T-helper 2 cell treated with Interferon-gamma antibody and Interleukin-4, amounts not matched to agents 5 μg/mL and 100 μg/mL, for 36 hours (primary cell): ENCODE results near the gene TMEM245.

ENCODE experiments used
- DNase-seq: peaks from one replicate; pipeline ENCODE4 v3.0.0; 2021; ENCODE audit warnings: low spot score
- H3K27ac Mint-ChIP-seq: one replicate; pipeline ENCODE4 v1.8.0; 2021; ENCODE audit warnings: mild to moderate bottlenecking, mixed read lengths
- H3K27me3 Mint-ChIP-seq: one replicate; pipeline ENCODE4 v1.8.0; 2021; ENCODE audit warnings: low read depth, mixed read lengths
- H3K36me3 Mint-ChIP-seq: one replicate; pipeline ENCODE4 v1.8.0; 2021; ENCODE audit warnings: low read depth, mixed read lengths
- H3K4me1 Mint-ChIP-seq: one replicate; pipeline ENCODE4 v1.8.0; 2021; ENCODE audit warnings: low read depth, mixed read lengths
- H3K4me3 Mint-ChIP-seq: one replicate; pipeline ENCODE4 v1.8.0; 2022; ENCODE audit warnings: mild to moderate bottlenecking, moderate library complexity, mixed read lengths
- H3K9me3 Mint-ChIP-seq: one replicate; pipeline ENCODE4 v1.8.0; 2021; ENCODE audit warnings: mixed read lengths

TMEM245 gene

GRCh38 chr9:109119439-109120203 is at the start of gene TMEM245:
Gene TMEM245 (minus strand): TSS chr9:109119947. CDS start chr9:109119913, 34 bp downstream.
- Mint-ChIP-seq H3K27me3 (no peaks in the 10 kb centered on the region), H3K27ac (peak within 1 kb of the TSS; percentile 90), H3K9me3 (no peaks in the 10 kb centered on the region), H3K4me1 (peaks cover 29% of the 10 kb centered on the region), H3K36me3 (peaks cover 19% of the 10 kb centered on the region), H3K4me3 (peak within 1 kb of the TSS; percentile 96)
- DNase-seq: peak; percentile 95

DNA sequence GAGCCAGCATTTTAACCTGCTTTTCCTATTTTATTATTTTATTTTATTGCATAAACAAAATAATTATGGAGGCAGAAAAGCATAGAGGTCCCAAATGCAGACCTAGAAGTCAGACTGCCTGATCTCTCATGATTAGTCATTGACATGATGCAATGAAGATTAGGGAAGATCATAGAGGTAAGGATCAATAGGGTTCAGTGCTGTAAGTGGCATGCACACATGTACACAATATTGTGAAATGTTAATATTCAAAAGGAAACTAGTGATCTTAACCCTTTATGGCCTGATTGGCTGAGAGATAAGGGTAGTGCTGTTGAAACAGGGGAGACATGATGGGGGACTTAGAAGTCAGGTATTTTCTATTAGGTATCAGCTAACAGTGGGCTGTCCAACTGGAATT is 48.4 kb upstream of the TMEM245 start:
- Mint-ChIP-seq H3K4me3 (no peak overlapping the region), H3K27me3 (peaks cover 66% of the 10 kb centered on the region), H3K4me1 (peaks cover 6% of the 10 kb centered on the region), H3K27ac (no peak overlapping the region), H3K36me3 (no peaks in the 10 kb centered on the region), H3K9me3 (peaks cover 8% of the 10 kb centered on the region)
- DNase-seq: no peak

- Mint-ChIP-seq H3K27ac (no peak overlapping the region), H3K36me3 (no peaks in the 10 kb centered on the region), H3K4me3 (no peak overlapping the region), H3K27me3 (peaks cover 67% of the 10 kb centered on the region), H3K4me1 (peaks cover 6% of the 10 kb centered on the region), H3K9me3 (peaks cover 8% of the 10 kb centered on the region)
- no peak for DNase-seq
Observed at GRCh38 chr9:109167716-109168115, 48.0 kb upstream of the TMEM245 start.

DNA sequence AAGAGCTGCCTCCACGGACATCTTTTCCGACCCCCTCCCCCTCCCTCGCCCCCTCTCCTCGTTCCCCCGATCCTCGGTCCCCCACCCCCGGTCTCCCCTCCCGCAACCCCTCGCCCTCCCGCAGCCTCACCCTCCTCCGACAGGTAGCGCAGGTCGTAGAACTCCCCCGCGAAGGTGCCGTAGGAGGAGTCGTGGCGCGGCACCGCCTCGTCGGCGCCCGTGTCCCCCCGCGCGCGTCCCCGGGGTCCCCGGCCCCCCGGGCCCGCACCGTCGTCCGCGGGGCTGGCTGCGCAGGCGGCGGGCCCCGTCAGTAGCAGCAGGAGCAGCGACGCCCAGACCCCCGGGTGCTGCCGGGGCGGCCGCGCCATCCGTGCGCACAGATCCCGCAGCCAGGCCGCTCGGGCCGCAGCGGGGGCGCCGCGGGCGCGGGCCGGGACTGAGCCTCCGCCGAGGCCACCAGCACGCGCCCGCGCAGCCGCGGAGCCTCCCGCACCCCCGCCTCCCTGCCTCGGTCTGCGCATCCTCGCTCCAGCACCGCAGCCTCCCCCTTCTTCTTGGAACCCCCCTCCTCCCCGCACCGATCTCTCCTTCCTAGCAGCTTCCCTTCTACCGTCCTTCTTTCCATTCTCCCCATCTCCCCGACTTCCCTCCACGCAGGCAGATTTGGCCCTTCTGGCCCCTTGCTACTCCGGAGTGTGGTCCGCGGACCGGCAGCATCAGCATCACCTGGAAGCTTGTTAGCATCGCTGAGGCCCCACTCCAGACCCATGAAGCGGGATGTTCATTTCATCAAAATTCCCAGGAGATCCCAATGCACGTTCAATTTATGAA is 47.2 kb upstream of the TMEM245 start, which contains the start of gene FRRS1L:
Gene FRRS1L, minus strand, starts transcription at position 479 of the 831 bp plus-strand sequence. Its CDS starts 111 bp downstream, at position 368.
- Mint-ChIP-seq H3K4me1 (peaks cover 6% of the 10 kb centered on the region), H3K27me3 (peaks cover 65% of the 10 kb centered on the region), H3K27ac (no peak within 1 kb of the TSS), H3K9me3 (peaks cover 8% of the 10 kb centered on the region), H3K36me3 (no peaks in the 10 kb centered on the region), H3K4me3 (peak within 1 kb of the TSS; percentile 60)
- no peak for DNase-seq

DNA sequence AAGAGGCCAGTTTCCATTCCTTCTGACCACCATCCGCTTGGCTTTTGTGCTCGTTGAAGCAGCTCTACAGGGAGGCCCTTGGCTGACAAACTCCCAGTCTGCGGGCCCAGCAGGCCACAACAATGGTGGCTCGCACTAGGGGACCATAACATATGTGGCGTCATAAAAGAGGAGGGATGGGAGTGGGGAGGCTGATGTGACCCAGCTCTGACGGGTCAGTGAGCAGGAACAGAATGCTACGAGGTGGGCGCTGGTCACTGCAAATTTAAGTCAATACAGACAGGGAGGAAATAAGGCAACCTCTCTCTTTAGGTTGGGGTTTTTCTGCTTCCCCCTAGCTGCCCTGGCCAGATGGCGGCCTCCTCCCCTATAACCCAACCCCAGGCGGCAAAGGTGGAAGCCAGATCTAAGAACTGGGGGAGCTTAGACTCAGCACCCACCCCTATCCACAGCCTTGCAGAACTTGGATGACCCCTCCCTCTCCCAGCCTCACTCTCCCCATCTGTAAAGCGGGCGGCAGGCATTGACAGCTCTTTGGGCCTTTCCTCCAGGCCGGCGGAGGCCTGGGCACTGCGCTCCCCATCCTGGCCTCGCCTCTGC is 46.5 kb upstream of the TMEM245 start:
- Mint-ChIP-seq H3K4me3 (peak overlapping the region; percentile 14), H3K27ac (no peak overlapping the region), H3K36me3 (no peaks in the 10 kb centered on the region), H3K27me3 (peaks cover 64% of the 10 kb centered on the region), H3K9me3 (peaks cover 8% of the 10 kb centered on the region), H3K4me1 (peaks cover 6% of the 10 kb centered on the region)
- DNase-seq: no peak

- H3K4me1 Mint-ChIP-seq: peaks cover 6% of the 10 kb centered on the region
- no peaks in the 10 kb centered on the region for H3K36me3 Mint-ChIP-seq
- peaks cover 57% of the 10 kb centered on the region for H3K27me3 Mint-ChIP-seq
- no peak for DNase-seq
- no peak overlapping the region for H3K27ac Mint-ChIP-seq
- H3K4me3 Mint-ChIP-seq: no peak overlapping the region
- peaks cover 8% of the 10 kb centered on the region for H3K9me3 Mint-ChIP-seq
Observed at GRCh38 chr9:109164042-109164441, 44.3 kb upstream of the TMEM245 start.

GRCh38 chr9:109163194-109163593 is 43.4 kb upstream of the TMEM245 start:
- no peak overlapping the region for H3K27ac Mint-ChIP-seq
- H3K4me1 Mint-ChIP-seq: peaks cover 5% of the 10 kb centered on the region
- H3K27me3 Mint-ChIP-seq: peaks cover 57% of the 10 kb centered on the region
- H3K36me3 Mint-ChIP-seq: no peaks in the 10 kb centered on the region
- H3K9me3 Mint-ChIP-seq: peaks cover 8% of the 10 kb centered on the region
- DNase-seq: no peak
- no peak overlapping the region for H3K4me3 Mint-ChIP-seq

DNA sequence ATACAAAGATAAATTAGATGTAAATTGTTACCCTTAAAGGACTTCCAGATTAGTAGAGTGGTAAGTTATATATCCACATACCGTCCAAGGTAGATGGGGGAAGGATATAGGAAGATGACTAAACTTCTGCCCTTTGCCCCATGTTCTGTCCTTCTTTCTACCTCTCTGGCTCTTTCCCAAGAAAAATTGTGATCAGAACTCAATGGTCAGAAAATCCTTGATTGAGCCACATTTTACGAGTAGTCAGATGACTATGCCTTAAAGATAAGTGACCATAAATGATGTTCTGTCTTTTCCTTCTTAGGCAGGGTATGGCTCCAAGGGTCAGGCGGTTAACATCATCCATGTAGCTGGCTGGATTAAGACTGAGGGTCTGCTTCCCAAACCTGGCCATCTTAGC is 42.9 kb upstream of the TMEM245 start:
- Mint-ChIP-seq H3K4me1 (peaks cover 4% of the 10 kb centered on the region), H3K27ac (no peak overlapping the region), H3K9me3 (peaks cover 8% of the 10 kb centered on the region), H3K4me3 (no peak overlapping the region), H3K27me3 (peaks cover 54% of the 10 kb centered on the region), H3K36me3 (no peaks in the 10 kb centered on the region)
- no peak for DNase-seq

DNA sequence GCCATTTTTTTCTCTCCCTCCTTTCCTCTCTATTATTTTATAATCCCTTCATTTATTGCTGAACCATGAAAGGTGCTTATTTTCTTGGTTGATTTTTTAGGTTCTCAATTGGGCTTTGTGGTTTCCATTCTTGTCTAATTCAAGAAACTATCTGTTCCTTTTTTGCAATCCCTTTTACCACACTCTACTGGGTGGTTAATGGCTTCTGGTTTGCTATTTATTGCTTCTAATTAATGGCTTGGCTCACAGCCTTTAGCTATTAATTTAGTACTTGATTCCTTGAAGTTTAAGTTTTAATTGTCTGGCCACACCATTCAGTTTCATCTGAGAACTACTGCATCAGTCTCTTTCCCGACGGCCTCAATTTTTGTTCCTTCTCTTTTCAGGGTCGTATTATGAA is 41.7 kb upstream of the TMEM245 start:
- Mint-ChIP-seq H3K4me1 (no peaks in the 10 kb centered on the region), H3K36me3 (no peaks in the 10 kb centered on the region), H3K27ac (no peak overlapping the region), H3K9me3 (peaks cover 8% of the 10 kb centered on the region), H3K27me3 (peaks cover 51% of the 10 kb centered on the region), H3K4me3 (no peak overlapping the region)
- no peak for DNase-seq

DNA sequence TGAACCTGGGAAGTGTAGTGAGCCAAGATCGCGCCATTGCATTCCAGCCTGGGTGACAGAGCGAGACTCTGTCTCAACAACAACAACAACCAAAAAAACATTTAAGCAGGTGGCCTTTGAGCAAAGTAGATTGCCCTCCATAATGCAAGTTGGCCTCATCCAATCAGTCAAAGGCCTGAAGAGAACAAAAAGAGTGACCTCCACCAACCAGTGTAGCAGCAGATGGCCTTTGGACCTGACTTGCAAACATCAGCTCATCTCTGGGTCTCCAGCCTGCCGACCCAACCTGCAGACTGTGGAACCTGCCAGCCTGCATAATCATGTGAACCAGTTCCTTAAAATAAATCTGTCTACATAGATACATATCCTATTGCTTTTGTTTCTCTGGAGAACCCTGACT is 39.8 kb upstream of the TMEM245 start:
- Mint-ChIP-seq H3K27ac (no peak overlapping the region), H3K4me3 (no peak overlapping the region), H3K9me3 (peaks cover 1% of the 10 kb centered on the region), H3K36me3 (no peaks in the 10 kb centered on the region), H3K4me1 (no peaks in the 10 kb centered on the region), H3K27me3 (peaks cover 34% of the 10 kb centered on the region)
- no peak for DNase-seq

DNA sequence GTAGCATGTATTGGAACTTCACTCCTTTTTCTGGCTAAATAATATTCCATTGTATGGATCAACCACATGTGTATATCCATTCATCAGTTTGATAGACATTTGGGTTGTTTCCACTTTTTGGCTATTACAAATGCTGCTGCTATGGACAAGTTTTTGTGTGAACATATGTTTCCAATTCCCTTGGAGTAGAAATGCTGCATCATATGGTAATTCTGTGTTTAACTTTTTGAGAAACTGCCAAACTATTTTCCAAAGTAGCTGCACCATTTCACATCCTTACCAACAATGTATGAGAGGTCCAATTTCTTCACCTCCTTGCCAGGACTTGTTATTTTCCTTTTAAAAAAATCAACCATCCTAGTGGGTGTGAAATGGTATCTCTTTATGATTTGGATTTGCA is 38.9 kb upstream of the TMEM245 start:
- no peak overlapping the region for H3K27ac Mint-ChIP-seq
- peaks cover 31% of the 10 kb centered on the region for H3K27me3 Mint-ChIP-seq
- H3K9me3 Mint-ChIP-seq: peaks cover 11% of the 10 kb centered on the region
- H3K36me3 Mint-ChIP-seq: no peaks in the 10 kb centered on the region
- no peaks in the 10 kb centered on the region for H3K4me1 Mint-ChIP-seq
- no peak overlapping the region for H3K4me3 Mint-ChIP-seq
- no peak for DNase-seq

- H3K27ac Mint-ChIP-seq: no peak overlapping the region
- H3K4me1 Mint-ChIP-seq: no peaks in the 10 kb centered on the region
- peaks cover 15% of the 10 kb centered on the region for H3K9me3 Mint-ChIP-seq
- peaks cover 26% of the 10 kb centered on the region for H3K27me3 Mint-ChIP-seq
- H3K36me3 Mint-ChIP-seq: no peaks in the 10 kb centered on the region
- DNase-seq: no peak
- H3K4me3 Mint-ChIP-seq: no peak overlapping the region
Observed at GRCh38 chr9:109156708-109157107, 37.0 kb upstream of the TMEM245 start.

DNA sequence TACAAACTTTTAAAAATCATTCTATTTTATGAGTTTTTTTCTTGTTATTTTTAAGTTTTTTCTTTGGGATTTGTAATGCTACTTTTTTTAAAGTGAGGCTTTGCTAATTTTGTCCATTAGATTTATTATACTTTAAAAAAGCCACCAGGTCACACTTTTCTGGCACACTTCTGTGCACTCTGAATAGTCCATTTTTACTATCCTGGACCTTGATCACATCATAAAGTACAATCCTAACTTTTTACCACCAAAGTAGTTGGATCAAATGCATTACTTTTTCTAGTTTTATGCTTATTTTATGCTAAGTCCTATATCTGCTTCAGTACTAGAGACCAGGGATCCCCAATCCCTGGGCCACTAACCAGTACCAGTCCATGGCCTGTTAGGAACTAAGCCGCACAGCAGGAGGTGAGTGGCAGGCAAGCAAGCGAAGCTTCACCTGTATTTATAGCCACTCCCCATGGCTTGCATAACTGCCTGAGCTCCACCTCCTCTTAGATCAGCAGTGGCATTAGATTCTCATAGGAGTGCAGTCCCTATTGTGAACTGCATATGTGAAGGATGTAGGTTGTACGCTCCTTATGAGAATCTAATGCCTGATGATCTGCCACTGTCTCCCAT is 31.3 kb upstream of the TMEM245 start:
- Mint-ChIP-seq H3K36me3 (no peaks in the 10 kb centered on the region), H3K4me3 (no peak overlapping the region), H3K27ac (no peak overlapping the region), H3K4me1 (no peaks in the 10 kb centered on the region), H3K27me3 (peaks cover 23% of the 10 kb centered on the region), H3K9me3 (peaks cover 15% of the 10 kb centered on the region)
- no peak for DNase-seq
